Fibroblast of mammary gland (primary cell): ENCODE measurements around the gene DOCK1.

ENCODE experiments used
- DNase-seq: peaks from one replicate; pipeline ENCODE4 v3.0.0-alpha.2; 2010; ENCODE audit warnings: low read depth
- H3K4me3 ChIP-seq: 2 replicates; pipeline ENCODE4 v1.5.1; 2011; ENCODE audit warnings: low read depth, mild to moderate bottlenecking, low read length, moderate library complexity; ENCODE audit not compliant: control insufficient read depth
- TF ChIP-seq, protein P1 (sequence below): conservative IDR thresholded peaks from 2 replicates; pipeline ENCODE4 v1.5.1; 2011; ENCODE audit warnings: low read depth, low read length, inconsistent platforms; ENCODE audit not compliant: control insufficient read depth, insufficient read depth

DOCK1 gene

GRCh38 chr10:127368929-127369328, 463.7 kb downstream of the DOCK1 start:
- TF ChIP-seq, protein P1, sequence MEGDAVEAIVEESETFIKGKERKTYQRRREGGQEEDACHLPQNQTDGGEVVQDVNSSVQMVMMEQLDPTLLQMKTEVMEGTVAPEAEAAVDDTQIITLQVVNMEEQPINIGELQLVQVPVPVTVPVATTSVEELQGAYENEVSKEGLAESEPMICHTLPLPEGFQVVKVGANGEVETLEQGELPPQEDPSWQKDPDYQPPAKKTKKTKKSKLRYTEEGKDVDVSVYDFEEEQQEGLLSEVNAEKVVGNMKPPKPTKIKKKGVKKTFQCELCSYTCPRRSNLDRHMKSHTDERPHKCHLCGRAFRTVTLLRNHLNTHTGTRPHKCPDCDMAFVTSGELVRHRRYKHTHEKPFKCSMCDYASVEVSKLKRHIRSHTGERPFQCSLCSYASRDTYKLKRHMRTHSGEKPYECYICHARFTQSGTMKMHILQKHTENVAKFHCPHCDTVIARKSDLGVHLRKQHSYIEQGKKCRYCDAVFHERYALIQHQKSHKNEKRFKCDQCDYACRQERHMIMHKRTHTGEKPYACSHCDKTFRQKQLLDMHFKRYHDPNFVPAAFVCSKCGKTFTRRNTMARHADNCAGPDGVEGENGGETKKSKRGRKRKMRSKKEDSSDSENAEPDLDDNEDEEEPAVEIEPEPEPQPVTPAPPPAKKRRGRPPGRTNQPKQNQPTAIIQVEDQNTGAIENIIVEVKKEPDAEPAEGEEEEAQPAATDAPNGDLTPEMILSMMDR = no peak
- no peak for DNase-seq
- H3K4me3 ChIP-seq = no peak overlapping the region

DNA sequence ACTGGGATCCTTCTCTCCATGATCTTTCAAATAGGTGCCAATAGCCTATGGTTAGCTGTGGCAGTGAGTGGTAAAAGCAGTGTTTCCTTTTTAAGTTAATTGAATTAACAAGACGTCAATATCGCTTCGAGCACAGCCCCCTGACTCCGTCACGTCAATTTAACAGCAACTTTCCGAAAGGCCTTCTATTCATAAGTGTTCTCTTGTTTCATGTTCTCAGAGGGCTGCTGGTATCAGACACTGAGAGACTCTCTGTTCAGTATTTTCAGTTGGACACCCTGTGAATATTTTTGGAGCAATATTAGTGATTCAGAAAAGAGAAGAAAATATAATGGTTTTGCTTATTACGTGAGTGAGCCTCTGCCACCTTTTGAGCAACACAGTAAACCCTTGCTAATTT, 465.4 kb downstream of the DOCK1 start:
- H3K4me3 ChIP-seq = no peak overlapping the region

GRCh38 chr10:127372361-127372760, 467.1 kb downstream of the DOCK1 start:
- TF ChIP-seq, protein P1 = no peak
- DNase-seq = no peak
- H3K4me3 ChIP-seq = no peak overlapping the region

More for the DNA sequence above, 465.4 kb downstream of the DOCK1 start:
- DNase-seq = no peak
- TF ChIP-seq, protein P1 = no peak

DNA sequence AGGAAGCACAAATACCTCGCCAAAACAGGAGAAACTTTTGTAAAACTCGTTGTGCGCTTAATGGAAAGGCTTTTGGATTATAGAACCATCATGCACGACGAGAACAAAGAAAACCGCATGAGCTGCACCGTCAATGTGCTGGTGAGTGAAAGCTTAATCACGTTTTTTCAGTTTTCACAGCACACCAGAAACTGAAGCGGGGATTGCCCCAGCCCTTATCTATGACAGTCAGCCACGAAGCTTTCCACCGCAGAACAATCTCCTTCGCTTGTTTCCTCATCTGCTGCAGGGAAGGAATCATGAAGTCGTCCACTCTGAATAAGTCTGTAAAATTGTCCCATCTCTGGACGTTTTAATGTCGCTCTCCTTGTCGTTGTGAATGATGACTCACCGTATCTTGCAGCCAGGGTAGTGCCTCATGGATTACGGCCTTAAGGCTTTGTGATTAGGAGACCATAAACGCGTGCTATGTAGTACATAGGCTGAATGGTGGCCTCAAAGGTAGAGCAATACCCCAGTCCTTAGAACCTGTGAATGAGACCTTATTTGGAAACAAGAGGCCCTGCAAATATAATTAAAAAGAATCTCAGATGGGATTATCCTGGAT, 468.9 kb downstream of the DOCK1 start:
- TF ChIP-seq, protein P1 = no peak
- DNase-seq = no peak
- no peak overlapping the region for H3K4me3 ChIP-seq

DNA sequence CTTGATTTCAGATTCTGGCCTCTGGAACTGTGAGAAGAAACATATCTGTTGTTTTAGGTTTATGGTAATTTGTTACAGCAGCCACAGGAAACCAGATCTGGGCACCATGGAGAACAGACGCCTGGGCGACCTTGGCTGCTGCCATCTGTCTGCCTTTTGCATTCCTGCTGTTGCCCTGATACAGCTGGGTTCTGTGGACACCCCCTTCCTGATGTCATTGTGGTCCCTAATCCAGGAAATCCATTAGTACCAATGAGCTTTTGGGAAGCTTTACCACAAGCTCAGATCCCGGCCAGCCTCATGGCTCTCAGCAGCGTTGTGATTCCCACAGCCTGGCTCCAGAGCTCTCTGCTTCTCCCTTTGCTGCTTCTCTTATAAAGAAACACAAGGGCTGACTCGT, 469.7 kb downstream of the DOCK1 start:
- no peak overlapping the region for H3K4me3 ChIP-seq
- no peak for DNase-seq
- TF ChIP-seq, protein P1 = no peak

DNA sequence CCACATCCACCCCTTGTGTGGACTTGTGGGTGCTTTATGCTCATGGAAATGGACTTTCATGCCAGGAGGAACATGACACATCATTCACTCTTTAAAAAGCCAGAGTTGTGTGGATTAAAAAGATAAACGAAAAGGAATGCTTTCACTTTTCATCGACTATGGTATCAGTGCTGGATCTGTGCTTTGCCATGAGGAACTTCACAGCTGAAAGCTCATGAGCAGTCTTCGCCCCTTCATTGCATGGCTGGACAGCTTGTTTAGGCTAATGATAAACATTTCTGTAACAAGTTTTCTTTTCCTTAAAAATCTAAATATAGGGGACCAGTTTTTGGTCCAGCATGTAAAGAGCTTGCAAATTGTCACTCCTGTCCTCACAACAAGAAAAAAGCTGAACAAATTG, 470.2 kb downstream of the DOCK1 start:
- no peak overlapping the region for H3K4me3 ChIP-seq
- no peak for DNase-seq
- TF ChIP-seq, protein P1 = no peak

- no peak for DNase-seq
- H3K4me3 ChIP-seq = no peak overlapping the region
- TF ChIP-seq, protein P1 = no peak
These were observed 470.8 kb downstream of the DOCK1 start for GRCh38 chr10:127376071-127376470.
